H1 (cell line): ENCODE results near the gene GMCL2. TPM values are rescaled to one million over a fixed set of nuclear protein-coding genes. Genes with fewer than 3 reads are reported as not detected.

ENCODE experiments used
- CTCF ChIA-PET: fragments of 300-600 bp; sonication (Branson Sonifier 250); formaldehyde crosslinking; loops from one replicate; lab custom pipeline; 2021; ENCODE audit not compliant: partially characterized antibody; lab: Charles Lee
- POLR2A ChIA-PET: fragments of 300-600 bp; sonication (Branson Sonifier 250); formaldehyde crosslinking; loops from one replicate; lab custom pipeline; 2021; ENCODE audit warnings: inconsistent platforms; ENCODE audit not compliant: partially characterized antibody; lab: Charles Lee
- DNase-seq, 2 experiments: peaks; one replicate each; pipeline versions ENCODE4 v3.0.0 to v3.0.0-alpha.2; 2010 to 2022; ENCODE audit warnings: low spot score in 2 of 2, low read depth in 1 of 2, mixed read lengths in 1 of 2
- FAIRE-seq: peaks from 2 replicates; lab custom pipeline; 2011; peaks lifted over from hg19 to GRCh38; lab: Jason Lieb, UNC
- H2AFZ ChIP-seq: 2 replicates; pipeline ENCODE4 v1.8.1; 2012; ENCODE audit warnings: low read length, inconsistent platforms
- H2AK5ac ChIP-seq: 2 replicates; pipeline ENCODE4 v1.6.1; 2013; ENCODE audit warnings: low read depth, low read length
- H2BK120ac ChIP-seq: replicated peaks from 2 replicates; pipeline ENCODE3; 2013; ENCODE audit warnings: low read depth, low read length, inconsistent platforms
- H2BK12ac ChIP-seq: 2 replicates; pipeline ENCODE4 v1.6.1; 2013; ENCODE audit warnings: low read depth, low read length
- H2BK15ac ChIP-seq: 2 replicates; pipeline ENCODE4 v1.6.1; 2013; ENCODE audit warnings: low read length
- H2BK20ac ChIP-seq: 2 replicates; pipeline ENCODE4 v1.6.1; 2013; ENCODE audit warnings: low read length
- H2BK5ac ChIP-seq: 2 replicates; pipeline ENCODE4 v1.6.1; 2013; ENCODE audit warnings: low read depth, low read length
- H3K14ac ChIP-seq: 2 replicates; pipeline ENCODE4 v1.6.1; 2013; ENCODE audit warnings: inconsistent platforms; ENCODE audit not compliant: insufficient read length
- H3K18ac ChIP-seq: 2 replicates; pipeline ENCODE4 v1.6.1; 2013; ENCODE audit warnings: low read length; ENCODE audit errors: extremely low read depth
- H3K23ac ChIP-seq: 2 replicates; pipeline ENCODE4 v1.6.1; 2013; ENCODE audit warnings: inconsistent platforms; ENCODE audit not compliant: insufficient read length
- H3K23me2 ChIP-seq: 2 replicates; pipeline ENCODE4 v1.6.1; 2013; ENCODE audit warnings: low read depth, low read length
- H3K27ac ChIP-seq: 2 replicates; pipeline ENCODE4 v1.6.1; 2011; ENCODE audit warnings: low read depth, low read length, inconsistent platforms
- H3K27me3 ChIP-seq, 4 experiments: replicated peaks in 1 of 4; 1 replicate in 1 of 4; 2 replicates in 3 of 4; pipeline versions ENCODE4 v1.6.1 to v1.8.1; 2011 to 2013; ENCODE audit warnings: low read length in 3 of 4, mild to moderate bottlenecking in 3 of 4, inconsistent platforms in 2 of 4, mixed read lengths in 2 of 4, moderate library complexity in 1 of 4; ENCODE audit not compliant: control insufficient read depth in 3 of 4, insufficient read depth in 3 of 4; ENCODE audit errors: extremely low read depth in 1 of 4
- H3K36me3 ChIP-seq, 4 experiments: 2 replicates each; pipeline versions ENCODE4 v1.6.1 to v1.8.1; 2011 to 2013; ENCODE audit warnings: mild to moderate bottlenecking in 4 of 4, low read length in 3 of 4, moderate library complexity in 2 of 4, control low read depth in 1 of 4, inconsistent platforms in 1 of 4; ENCODE audit not compliant: insufficient read depth in 4 of 4, control insufficient read depth in 2 of 4
- H3K4ac ChIP-seq: replicated peaks from 2 replicates; pipeline ENCODE3; 2013; ENCODE audit warnings: low read length, low read depth, mixed read lengths, inconsistent platforms; ENCODE audit not compliant: insufficient read length
- H3K4me1 ChIP-seq, 4 experiments: replicated peaks in 1 of 4; 1 replicate in 1 of 4; 2 replicates in 3 of 4; pipeline versions ENCODE4 v1.6.1 to v1.8.1; 2011 to 2013; ENCODE audit warnings: low read length in 3 of 4, inconsistent platforms in 2 of 4, mixed read lengths in 1 of 4; ENCODE audit not compliant: insufficient read depth in 4 of 4, control insufficient read depth in 3 of 4
- H3K4me2 ChIP-seq, 2 experiments: 2 replicates each; pipeline versions ENCODE4 v1.6.1 to v1.8.1; 2011 to 2013; ENCODE audit warnings: low read depth in 2 of 2, low read length in 2 of 2, control low read depth in 1 of 2, inconsistent platforms in 1 of 2, mild to moderate bottlenecking in 1 of 2; ENCODE audit not compliant: insufficient read depth in 1 of 2
- H3K4me3 ChIP-seq, 4 experiments: fragments of 200-600, 300-600 bp in 1 of 4; sonication (generic), shearing (Covaris generic), sonication (Bioruptor Twin) in 1 of 4; 2 replicates each; pipeline versions ENCODE4 v1.5.1 to v1.8.1; 2011 to 2016; ENCODE audit warnings: low read length in 4 of 4, low read depth in 3 of 4, control low read depth in 2 of 4, inconsistent platforms in 2 of 4, mild to moderate bottlenecking in 2 of 4, mixed read lengths in 1 of 4, moderate library complexity in 1 of 4; ENCODE audit not compliant: insufficient read depth in 2 of 4; ENCODE audit errors: extremely low read depth in 1 of 4
- H3K56ac ChIP-seq: replicated peaks from 2 replicates; pipeline ENCODE3; 2013; ENCODE audit warnings: low read depth, mild to moderate bottlenecking, mixed read lengths, low read length, inconsistent platforms; ENCODE audit not compliant: insufficient read length
- H3K79me1 ChIP-seq: 2 replicates; pipeline ENCODE4 v1.6.1; 2013; ENCODE audit warnings: low read depth, low read length, control low read depth
- H3K79me2 ChIP-seq, 2 experiments: 2 replicates each; pipeline versions ENCODE4 v1.6.1 to v1.8.1; 2012 to 2013; ENCODE audit warnings: low read length in 2 of 2, mild to moderate bottlenecking in 2 of 2, inconsistent platforms in 1 of 2; ENCODE audit not compliant: insufficient read depth in 2 of 2, control insufficient read depth in 1 of 2
- H3K9ac ChIP-seq, 4 experiments: replicated peaks in 1 of 4; 1 replicate in 1 of 4; 2 replicates in 3 of 4; pipeline versions ENCODE4 v1.6.1 to v1.8.1; 2011 to 2013; ENCODE audit warnings: low read depth in 3 of 4, low read length in 3 of 4, control low read depth in 2 of 4, mild to moderate bottlenecking in 2 of 4, moderate library complexity in 2 of 4, inconsistent platforms in 1 of 4; ENCODE audit errors: extremely low read depth in 1 of 4
- H3K9me3 ChIP-seq, 2 experiments: 2 replicates each; pipeline versions ENCODE4 v1.6.1 to v1.8.1; 2012 to 2013; ENCODE audit warnings: mild to moderate bottlenecking in 2 of 2, moderate library complexity in 2 of 2, control low read depth in 1 of 2, inconsistent platforms in 1 of 2, low read depth in 1 of 2, low read length in 1 of 2, mixed read lengths in 1 of 2; ENCODE audit not compliant: insufficient read depth in 2 of 2
- H4K20me1 ChIP-seq, 2 experiments: replicated peaks in 1 of 2; 2 replicates each; pipeline versions ENCODE3 to v1.8.1; 2011 to 2013; ENCODE audit warnings: inconsistent platforms in 2 of 2, low read length in 2 of 2, mild to moderate bottlenecking in 1 of 2; ENCODE audit not compliant: insufficient read depth in 2 of 2, control insufficient read depth in 1 of 2
- H4K5ac ChIP-seq: 2 replicates; pipeline ENCODE4 v1.6.1; 2013; ENCODE audit warnings: low read length, low read depth, mixed read lengths, inconsistent platforms; ENCODE audit not compliant: insufficient read length
- H4K8ac ChIP-seq: 2 replicates; pipeline ENCODE4 v1.8.0; 2013; ENCODE audit warnings: mild to moderate bottlenecking, moderate library complexity, low read length, inconsistent platforms; ENCODE audit not compliant: insufficient read depth; ENCODE audit errors: extremely low read depth
- H4K91ac ChIP-seq: replicated peaks from 2 replicates; pipeline ENCODE3; 2013; ENCODE audit warnings: low read length, mixed read lengths, inconsistent platforms; ENCODE audit not compliant: insufficient read length
- EGR1 ChIP-seq: IDR thresholded peaks from 2 replicates; pipeline ENCODE4 v1.6.1; 2011; ENCODE audit warnings: low read depth, low read length, borderline replicate concordance
- POLR2A ChIP-seq, 2 experiments: IDR thresholded peaks; 1 replicate in 1 of 2; 2 replicates in 1 of 2; pipeline ENCODE4 v1.6.1; 2011; ENCODE audit warnings: low read depth in 2 of 2, low read length in 2 of 2, mild to moderate bottlenecking in 2 of 2; ENCODE audit errors: control extremely low read depth in 1 of 2
- POLR2AphosphoS5 ChIP-seq: IDR thresholded peaks from 2 replicates; pipeline ENCODE4 v1.6.1; 2011; ENCODE audit warnings: low read depth, low read length
- RAD21 ChIP-seq, 2 experiments: IDR thresholded peaks in 1 of 2; conservative IDR thresholded peaks in 1 of 2; 2 replicates each; pipeline ENCODE4 v1.6.1; 2011; ENCODE audit warnings: low read depth in 2 of 2, low read length in 2 of 2, improper control_type of control experiment in 1 of 2, inconsistent platforms in 1 of 2, mild to moderate bottlenecking in 1 of 2, moderate library complexity in 1 of 2
- RFX5 ChIP-seq: IDR thresholded peaks from 2 replicates; pipeline ENCODE4 v1.6.1; 2011; ENCODE audit warnings: low read depth, low read length, improper control_type of control experiment, borderline replicate concordance
- WGBS, 2 experiments: shearing (Covaris generic) in 1 of 2; methylation state at CpG; one replicate each; pipeline versions ENCODE4 v1.1.6 to v1.1.7; 2013 to 2015; ENCODE audit warnings: low lambda C conversion rate in 2 of 2, mixed read lengths in 2 of 2, inconsistent platforms in 1 of 2, low coverage in 1 of 2, missing lambda C conversion rate in 1 of 2; ENCODE audit not compliant: insufficient replicate concordance in 2 of 2, insufficient coverage in 1 of 2, insufficient read length in 1 of 2; ENCODE audit errors: extremely low coverage in 1 of 2, missing lambda C conversion rate in 1 of 2; 5-methylcytosine and 5-hydroxymethylcytosine counted together
- polyA plus RNA-seq, 7 experiments: library from polyadenylated mRNA; depleted of rRNA in 3 of 7; stranded (reverse) in 5 of 7; unstranded in 2 of 7; fragments of >200 nt in 5 of 7; fragments of 200-250 nt in 2 of 7; gene quantifications; 1 replicate in 5 of 7; 2 replicates in 1 of 7; 4 replicates in 1 of 7; pipeline versions ENCODE4 v1.2.1 to v1.2.3, GENCODE V29; 2011 to 2013; ENCODE audit warnings: missing spikeins in 2 of 7, mixed read lengths in 2 of 7
- total RNA-seq: library from RNA; stranded (reverse); fragmentation: NEBNext Ultra II Directional; extraction: Animal tissue kit (Norgen Biotek cat#: 25700); gene quantifications from 2 replicates; pipeline ENCODE4 v1.2.1, GENCODE V29; 2021
- TF ChIP-seq, protein P1 (sequence below), 3 experiments: IDR thresholded peaks; 1 replicate in 2 of 3; 2 replicates in 1 of 3; pipeline versions ENCODE4 v1.5.1 to v1.6.1; 2011; ENCODE audit warnings: low read length in 3 of 3, mild to moderate bottlenecking in 3 of 3, inconsistent platforms in 2 of 3, low read depth in 1 of 3, moderate library complexity in 1 of 3; ENCODE audit not compliant: insufficient read depth in 1 of 3; ENCODE audit errors: control extremely low read depth in 1 of 3

Gene GMCL2
- total and polyA plus RNA-seq, 2 of the 8 experiments (the other 6 are each of a cell fraction or from before 2014, with no cell fraction given) = 0.13 TPM; not detected in 1

DNA sequence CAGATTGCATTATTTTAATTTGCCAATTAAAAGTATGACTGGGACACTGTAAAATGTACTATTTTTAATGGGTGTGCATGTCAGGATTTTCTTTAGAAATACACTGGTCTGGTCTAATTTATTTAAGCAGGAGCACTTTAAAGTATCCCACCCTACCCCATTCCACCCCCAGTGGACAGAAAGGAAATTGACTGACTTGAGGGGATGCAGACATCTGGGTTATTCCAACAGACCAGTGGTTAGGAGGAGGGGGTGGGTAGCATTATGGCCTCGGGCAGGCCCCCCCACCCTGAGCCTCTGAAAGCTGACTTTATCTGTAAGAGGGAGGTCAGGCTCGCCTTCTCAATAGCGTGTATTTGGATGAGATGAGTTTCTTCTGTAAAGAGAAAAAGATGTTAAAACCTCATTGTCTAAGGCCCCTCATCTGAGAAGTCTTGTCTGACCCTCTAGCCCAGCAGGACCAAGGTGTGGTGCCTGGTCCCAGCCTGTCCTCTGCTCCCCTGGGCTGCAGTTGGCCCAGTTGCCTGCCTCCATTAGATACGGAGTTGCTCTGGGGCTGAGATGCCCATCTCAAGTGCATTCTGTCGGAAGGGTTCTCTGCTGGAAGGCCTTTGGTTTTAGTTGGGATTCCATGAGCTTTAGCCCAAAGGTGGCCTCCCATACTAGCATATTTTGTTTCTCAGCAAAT is 21.5 kb upstream of the GMCL2 start:
- CTCF ChIA-PET = interaction anchor here (1.3 to 3.3 kb wide), 3 partner anchors 11 to 132 kb away, joined by 3 to 20 read pairs (median 4); no protein-coding TSS in a partner anchor
- no peak overlapping the region for H3K4me2 ChIP-seq
- no peak overlapping the region for H2BK120ac ChIP-seq
- peaks cover 22% of the 10 kb centered on the region for H3K79me1 ChIP-seq
- WGBS, 2 experiments = 95% methylated on average over 5 of the region's 5 CpGs; no CpG with 5 or more reads in 1 of the 2 experiments
- no peak overlapping the region for H2AFZ ChIP-seq
- peaks cover 27 to 49% of the 10 kb centered on the region in 2 experiments for H3K79me2 ChIP-seq
- peaks cover 57% of the 10 kb centered on the region in 2 experiments for H4K20me1 ChIP-seq
- H3K9ac ChIP-seq = no peak overlapping the region
- H2AK5ac ChIP-seq = no peak overlapping the region
- TF ChIP-seq RFX5 = no peak
- no peak for TF ChIP-seq EGR1
- TF ChIP-seq, protein P1, sequence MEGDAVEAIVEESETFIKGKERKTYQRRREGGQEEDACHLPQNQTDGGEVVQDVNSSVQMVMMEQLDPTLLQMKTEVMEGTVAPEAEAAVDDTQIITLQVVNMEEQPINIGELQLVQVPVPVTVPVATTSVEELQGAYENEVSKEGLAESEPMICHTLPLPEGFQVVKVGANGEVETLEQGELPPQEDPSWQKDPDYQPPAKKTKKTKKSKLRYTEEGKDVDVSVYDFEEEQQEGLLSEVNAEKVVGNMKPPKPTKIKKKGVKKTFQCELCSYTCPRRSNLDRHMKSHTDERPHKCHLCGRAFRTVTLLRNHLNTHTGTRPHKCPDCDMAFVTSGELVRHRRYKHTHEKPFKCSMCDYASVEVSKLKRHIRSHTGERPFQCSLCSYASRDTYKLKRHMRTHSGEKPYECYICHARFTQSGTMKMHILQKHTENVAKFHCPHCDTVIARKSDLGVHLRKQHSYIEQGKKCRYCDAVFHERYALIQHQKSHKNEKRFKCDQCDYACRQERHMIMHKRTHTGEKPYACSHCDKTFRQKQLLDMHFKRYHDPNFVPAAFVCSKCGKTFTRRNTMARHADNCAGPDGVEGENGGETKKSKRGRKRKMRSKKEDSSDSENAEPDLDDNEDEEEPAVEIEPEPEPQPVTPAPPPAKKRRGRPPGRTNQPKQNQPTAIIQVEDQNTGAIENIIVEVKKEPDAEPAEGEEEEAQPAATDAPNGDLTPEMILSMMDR (IDR thresholded peaks at IDR 0.05; ENCODE audit: control extremely low read depth in 1 of 3, insufficient read depth in 1 of 3, low read depth in 1 of 3, low read length in 3 of 3) = peak in 2 of 3 experiments; percentile 15 to 30; a peak in 2 of 4 replicates
- peak; percentile 30 to 56 for TF ChIP-seq POLR2A (IDR thresholded peaks at IDR 0.05; ENCODE audit: control extremely low read depth in 1 of 2, low read depth in 2 of 2, low read length in 2 of 2)
- TF ChIP-seq POLR2AphosphoS5 = peak; percentile 65
- TF ChIP-seq RAD21 (IDR thresholded peaks at IDR 0.05 in 1 of 2, conservative IDR thresholded peaks at IDR 0.05 in 1 of 2; ENCODE audit: low read depth in 2 of 2, low read length in 2 of 2) = peak in 1 of 2 experiments; percentile 17; a peak in 1 of 4 replicates
- H3K9me3 ChIP-seq = no peaks in the 10 kb centered on the region
- H2BK15ac ChIP-seq = no peak overlapping the region
- peak overlapping the region in 1 of 4 experiments; percentile 5; a peak in 1 of 8 replicates for H3K4me3 ChIP-seq
- H3K23ac ChIP-seq = no peak overlapping the region
- no peak overlapping the region for H2BK5ac ChIP-seq
- no peaks in the 10 kb centered on the region for H3K27me3 ChIP-seq
- DNase-seq (no peak), FAIRE-seq (no peak)
- peaks cover 0 to 10% (median 4%) of the 10 kb centered on the region in 4 experiments; a peak in 6 of 7 replicates for H3K4me1 ChIP-seq
- H3K14ac ChIP-seq = no peak overlapping the region
- POLR2A ChIA-PET = interaction anchor here (1.5 to 31.3 kb wide), 4 partner anchors 7 to 122 kb away, joined by 4 to 985 read pairs (median 281); partner anchors contain the start of genes GMCL2 and PHYKPL
- H3K23me2 ChIP-seq = peaks cover 4% of the 10 kb centered on the region
- H2BK12ac ChIP-seq = no peak overlapping the region
- no peak overlapping the region for H3K18ac ChIP-seq
- H4K8ac ChIP-seq = no peak overlapping the region
- H3K27ac ChIP-seq = no peak overlapping the region
- no peak overlapping the region for H3K4ac ChIP-seq
- no peak overlapping the region for H4K5ac ChIP-seq
- H3K56ac ChIP-seq = no peak overlapping the region
- H2BK20ac ChIP-seq = no peak overlapping the region
- H3K36me3 ChIP-seq = peaks cover 57 to 83% (median 74%) of the 10 kb centered on the region in 4 experiments
- no peak overlapping the region for H4K91ac ChIP-seq
